K562 (cell line): ENCODE measurements around the gene TAF1B. TPM values are rescaled to one million over a fixed set of nuclear protein-coding genes. Genes with fewer than 3 reads are reported as not detected.
"Not testable (repeated sequence)": the region's sequence is repeated elsewhere in the genome, so short reads cannot be mapped to it uniquely, and the experiment has no call there.

Experiments used
- ATAC-seq: fragments of 200-7000 bp; cut with Tn5 transposase; 3 replicates; pipeline ENCODE4 v1.9.1; 2020; ENCODE audit warnings: moderate library complexity
- BruUV-seq: library from RNA; stranded (reverse); fragments of 400-500 nt; replicated peaks from 2 replicates; lab custom pipeline; 2021; lab: Mats Ljungman, UMichigan
- CTCF ChIA-PET: fragments of 300-600 bp; formaldehyde crosslinking; extraction: SDS; loops from one replicate; lab custom pipeline; 2021; ENCODE audit warnings: low intra/inter-chr PET ratio; lab: Yijun Ruan, JAX
- POLR2A ChIA-PET: fragments of 300-600, 350-650 bp; sonication (Branson Sonifier 250); formaldehyde crosslinking; extraction: SDS; loops from one replicate; lab custom pipeline; 2021; ENCODE audit warnings: antibody characterized with exemption, inconsistent platforms; lab: Yijun Ruan, JAX
- DNase-seq, 4 experiments: peaks; one replicate each; pipeline versions ENCODE4 v3.0.0 to v3.0.0-alpha.2; 2011 to 2018; ENCODE audit warnings: low spot score in 3 of 4, mixed read lengths in 3 of 4; ENCODE audit errors: extremely low read depth in 1 of 4
- FAIRE-seq: peaks from 2 replicates; lab custom pipeline; 2011; peaks lifted over from hg19 to GRCh38; lab: Jason Lieb, UNC
- H2AFZ ChIP-seq: 2 replicates; pipeline ENCODE4 v1.6.0; 2011; ENCODE audit warnings: low read depth, low read length, control low read depth, inconsistent platforms
- H3K27ac ChIP-seq: fragments of 200-600 bp; 3 replicates; pipeline ENCODE4 v1.8.0; 2011; ENCODE audit warnings: low read depth, mild to moderate bottlenecking, control low read depth, inconsistent platforms, low read length, moderate library complexity, mixed read lengths; ENCODE audit errors: extremely low read depth
- H3K27me3 ChIP-seq, 2 experiments: fragments of 300-600 bp in 1 of 2; 2 replicates in 1 of 2; 3 replicates in 1 of 2; pipeline versions ENCODE4 v1.6.0 to v1.8.0; 2011; ENCODE audit warnings: inconsistent platforms in 2 of 2, low read length in 2 of 2, mild to moderate bottlenecking in 1 of 2, mixed read lengths in 1 of 2, moderate library complexity in 1 of 2; ENCODE audit not compliant: control insufficient read depth in 2 of 2, insufficient read depth in 2 of 2
- H3K36me3 ChIP-seq: fragments of 300-600 bp; 3 replicates; pipeline ENCODE4 v1.8.0; 2011; ENCODE audit warnings: mild to moderate bottlenecking, low read length, inconsistent platforms; ENCODE audit not compliant: control insufficient read depth, insufficient read depth
- H3K4me1 ChIP-seq, 2 experiments: fragments of 200-600 bp in 1 of 2; replicated peaks in 1 of 2; 2 replicates in 1 of 2; 3 replicates in 1 of 2; pipeline versions ENCODE4 v1.5.1 to v1.8.0; 2011; ENCODE audit warnings: inconsistent platforms in 2 of 2, low read length in 2 of 2, mild to moderate bottlenecking in 1 of 2, mixed read lengths in 1 of 2, moderate library complexity in 1 of 2; ENCODE audit not compliant: control insufficient read depth in 2 of 2, insufficient read depth in 2 of 2
- H3K4me2 ChIP-seq: 2 replicates; pipeline ENCODE4 v1.6.1; 2011; ENCODE audit warnings: low read length, control low read depth, inconsistent platforms, mixed read lengths; ENCODE audit not compliant: insufficient read depth
- H3K4me3 ChIP-seq: fragments of 200-600 bp; sonication (generic), shearing (Covaris generic); 2 replicates; pipeline ENCODE4 v1.5.1; 2016; ENCODE audit warnings: control low read depth, inconsistent platforms
- H3K79me2 ChIP-seq: fragments of 200-600 bp; 3 replicates; pipeline ENCODE4 v1.8.0; 2011; ENCODE audit warnings: low read length, inconsistent platforms; ENCODE audit not compliant: control insufficient read depth, insufficient read depth
- H3K9ac ChIP-seq, 2 experiments: 2 replicates each; pipeline versions ENCODE4 v1.6.0 to v1.6.1; 2011; ENCODE audit warnings: low read depth in 2 of 2, low read length in 2 of 2, control low read depth in 1 of 2, inconsistent platforms in 1 of 2, mild to moderate bottlenecking in 1 of 2, mixed read lengths in 1 of 2; ENCODE audit not compliant: insufficient read depth in 1 of 2
- H3K9me1 ChIP-seq: one replicate; pipeline ENCODE4 v1.6.0; 2011; ENCODE audit warnings: inconsistent platforms, mild to moderate bottlenecking, low read length, moderate library complexity; ENCODE audit not compliant: control insufficient read depth, insufficient read depth
- H3K9me3 ChIP-seq: replicated peaks from 2 replicates; pipeline ENCODE4 v1.5.1; 2011; ENCODE audit warnings: low read depth, low read length, inconsistent platforms; ENCODE audit not compliant: control insufficient read depth, insufficient read depth
- H4K20me1 ChIP-seq: replicated peaks from 2 replicates; pipeline ENCODE4 v1.6.1; 2011; ENCODE audit warnings: low read length, inconsistent platforms, mixed read lengths; ENCODE audit not compliant: control insufficient read depth, insufficient read depth
- FOXJ2 ChIP-seq: fragments of 200-800 bp; sonication (Bioruptor generic); IDR thresholded peaks from 2 replicates; pipeline ENCODE4 v1.6.1; 2016; ENCODE audit warnings: missing genetic modification characterization, missing compliant biosample characterization
- NFRKB ChIP-seq: fragments of 450-650 bp; IDR thresholded peaks from 2 replicates; pipeline ENCODE4 v1.6.1; 2016; ENCODE audit warnings: low read depth
- POLR2B ChIP-seq: fragments of 450-650 bp; IDR thresholded peaks from 2 replicates; pipeline ENCODE4 v1.6.1; 2018; ENCODE audit warnings: low read depth; ENCODE audit not compliant: partially characterized antibody
- TAF1 ChIP-seq: IDR thresholded peaks from 2 replicates; pipeline ENCODE4 v1.6.1; 2011; ENCODE audit warnings: mild to moderate bottlenecking, low read length, moderate library complexity; ENCODE audit not compliant: insufficient read depth, control insufficient read depth, severe bottlenecking; ENCODE audit errors: extremely low read depth
- TGIF2 ChIP-seq: sonication (generic); formaldehyde crosslinking; IDR thresholded peaks from 2 replicates; pipeline ENCODE4 v1.8.1; 2022; ENCODE audit warnings: mild to moderate bottlenecking, missing genetic modification reagents, moderate library complexity
- ZNF224 ChIP-seq: sonication (generic); formaldehyde crosslinking; IDR thresholded peaks from 2 replicates; pipeline ENCODE4 v1.8.0; 2022; ENCODE audit warnings: mild to moderate bottlenecking, missing genetic modification reagents
- ZNF324 ChIP-seq: fragments of 250-450 bp; sonication (Bioruptor Pico); IDR thresholded peaks from 2 replicates; pipeline ENCODE4 v1.4.0; 2020; ENCODE audit warnings: mild to moderate bottlenecking
- ZNF41 ChIP-seq: fragments of 250-450 bp; sonication (Bioruptor Pico); conservative IDR thresholded peaks from 2 replicates; pipeline ENCODE4 v1.4.0; 2020; ENCODE audit warnings: mild to moderate bottlenecking
- WGBS: fragments of 100-300 bp; shearing (Covaris generic); methylation state at CpG from one replicate; pipeline ENCODE4 v1.1.6; 2016; ENCODE audit warnings: low coverage, mixed read lengths; ENCODE audit not compliant: insufficient coverage; ENCODE audit errors: missing lambda C conversion rate; 5-methylcytosine and 5-hydroxymethylcytosine counted together
- in situ Hi-C: fragments of 300-500 bp; cut with MboI; formaldehyde crosslinking; loops from 4 replicates; pipeline ENCODE4 v1.15.0; 2018; ENCODE audit warnings: inconsistent platforms, mixed read lengths
- intact Hi-C: fragments of 100-400 bp; cut with micrococcal nuclease; formaldehyde crosslinking; loops from 2 replicates; pipeline ENCODE4 v1.14.2; 2022
- polyA plus RNA-seq, 8 experiments: library from polyadenylated mRNA; depleted of rRNA in 4 of 8; stranded (reverse) in 5 of 8; unstranded in 3 of 8; fragments of >200 nt; fragmentation: Nextera tagmentation in 2 of 8; fragmentation: Illumina TruSeq in 1 of 8; extraction: Ambion mirVana in 2 of 8; extraction: Trizol in 1 of 8; gene quantifications; 2 replicates each; pipeline versions ENCODE4 v1.2.1 to v1.2.3, GENCODE V29; 2011 to 2014; ENCODE audit warnings: inconsistent platforms in 1 of 8, missing spikeins in 1 of 8
- total RNA-seq, 7 experiments: library from RNA; depleted of rRNA in 6 of 7; stranded (reverse); fragments of >200 nt in 6 of 7; fragmentation: Illumina TruSeq in 2 of 7; extraction: Trizol in 2 of 7; gene quantifications; 2 replicates each; pipeline versions ENCODE4 v1.2.1 to v1.2.3, GENCODE V29; 2011 to 2021; ENCODE audit warnings: low replicate concordance in 1 of 7
- TF ChIP-seq, protein P1 (sequence below): fragments of 450-650 bp; IDR thresholded peaks from 2 replicates; pipeline ENCODE4 v1.7.1; 2018; ENCODE audit warnings: mild to moderate bottlenecking, low read depth; ENCODE audit not compliant: partially characterized antibody

TAF1B gene
- total and polyA plus RNA-seq, 9 of the 15 experiments (the other 6 are each of a cell fraction or from before 2014, with no cell fraction given): 8.8 to 25.1 (median 17.3) TPM

GRCh38 chr2:9860922-9861580 lies 17.8 kb downstream of the TAF1B start:
- POLR2A ChIA-PET: interaction anchor here (1.2 kb wide), 1 partner anchor 10 kb away, joined by 3 read pairs; no protein-coding TSS in a partner anchor
- CTCF ChIA-PET, FAIRE-seq, H4K20me1 ChIP-seq, in situ Hi-C loops, H3K4me1 ChIP-seq, H3K9me1 ChIP-seq, H2AFZ ChIP-seq, intact Hi-C loops, H3K9ac ChIP-seq, H3K4me3 ChIP-seq, H3K4me2 ChIP-seq, H3K27ac ChIP-seq, BruUV-seq, H3K27me3 ChIP-seq, ATAC-seq, H3K79me2 ChIP-seq, DNase-seq: not testable (repeated sequence)
- Histone ChIP-seq H3K9me3 (peaks cover 15% of the 10 kb centered on the region), H3K36me3 (peaks cover 22% of the 10 kb centered on the region)
- WGBS: 95% methylated on average over 20 of the region's 21 CpGs
- peak; percentile 84 for TF ChIP-seq ZNF41 (CRISPR knock-in tag)

GRCh38 chr2:9867881-9868280 lies 24.6 kb downstream of the TAF1B start:
- Histone ChIP-seq H3K79me2 (no peaks in the 10 kb centered on the region), H3K4me3 (no peak overlapping the region), H3K27me3 (no peaks in the 10 kb centered on the region), H3K36me3 (peaks cover 12% of the 10 kb centered on the region; the same call in 1 of the 3 replicates)
- intact Hi-C loops: no loop called here
- TF ChIP-seq POLR2B (no peak), NFRKB (no peak), ZNF324 (CRISPR knock-in tag) (no peak), TGIF2 (CRISPR knock-in tag) (no peak), ZNF224 (CRISPR knock-in tag) (no peak), TAF1 (no peak), FOXJ2 (tag) (no peak)
- TF ChIP-seq, protein P1, sequence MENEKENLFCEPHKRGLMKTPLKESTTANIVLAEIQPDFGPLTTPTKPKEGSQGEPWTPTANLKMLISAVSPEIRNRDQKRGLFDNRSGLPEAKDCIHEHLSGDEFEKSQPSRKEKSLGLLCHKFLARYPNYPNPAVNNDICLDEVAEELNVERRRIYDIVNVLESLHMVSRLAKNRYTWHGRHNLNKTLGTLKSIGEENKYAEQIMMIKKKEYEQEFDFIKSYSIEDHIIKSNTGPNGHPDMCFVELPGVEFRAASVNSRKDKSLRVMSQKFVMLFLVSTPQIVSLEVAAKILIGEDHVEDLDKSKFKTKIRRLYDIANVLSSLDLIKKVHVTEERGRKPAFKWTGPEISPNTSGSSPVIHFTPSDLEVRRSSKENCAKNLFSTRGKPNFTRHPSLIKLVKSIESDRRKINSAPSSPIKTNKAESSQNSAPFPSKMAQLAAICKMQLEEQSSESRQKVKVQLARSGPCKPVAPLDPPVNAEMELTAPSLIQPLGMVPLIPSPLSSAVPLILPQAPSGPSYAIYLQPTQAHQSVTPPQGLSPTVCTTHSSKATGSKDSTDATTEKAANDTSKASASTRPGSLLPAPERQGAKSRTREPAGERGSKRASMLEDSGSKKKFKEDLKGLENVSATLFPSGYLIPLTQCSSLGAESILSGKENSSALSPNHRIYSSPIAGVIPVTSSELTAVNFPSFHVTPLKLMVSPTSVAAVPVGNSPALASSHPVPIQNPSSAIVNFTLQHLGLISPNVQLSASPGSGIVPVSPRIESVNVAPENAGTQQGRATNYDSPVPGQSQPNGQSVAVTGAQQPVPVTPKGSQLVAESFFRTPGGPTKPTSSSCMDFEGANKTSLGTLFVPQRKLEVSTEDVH: no peak
- TF ChIP-seq, all 486 proteins: peak for 0
- FAIRE-seq: no peak
- ATAC-seq: no peak
- Histone ChIP-seq H4K20me1 (no peaks in the 10 kb centered on the region), H3K4me2 (no peak overlapping the region), H3K4me1 (no peaks in the 10 kb centered on the region), H3K9ac (no peak overlapping the region), H2AFZ (no peak overlapping the region), H3K27ac (no peak overlapping the region), H3K9me3 (no peaks in the 10 kb centered on the region), H3K9me1 (no peaks in the 10 kb centered on the region)
- in situ Hi-C loops: no loop called here
- no peak for DNase-seq
- ChIA-PET POLR2A (no interaction called here), CTCF (no interaction called here)
- no TSS peak for BruUV-seq
- WGBS: 92% methylated on average over 6 of the region's 6 CpGs
